GM12878 (cell line): ENCODE results near the gene KIF22. TPM values are rescaled to one million over a fixed set of nuclear protein-coding genes. Genes with fewer than 3 reads are reported as not detected.
A peak's percentile ranks its signal among the peaks of the same experiment; 100 is the strongest.

Experiments used
- CBX5 ChIP-seq: sonication (generic); IDR thresholded peaks from 2 replicates; pipeline ENCODE4 v1.6.1; 2016; ENCODE audit warnings: low read depth, moderate library complexity, mild to moderate bottlenecking, inconsistent platforms
- EED ChIP-seq: sonication (generic); IDR thresholded peaks from 2 replicates; pipeline ENCODE4 v1.6.1; 2016; ENCODE audit warnings: antibody characterized with exemption, low read depth
- ETV6 ChIP-seq, 2 experiments: fragments of 450-650 bp in 1 of 2; IDR thresholded peaks in 1 of 2; conservative IDR thresholded peaks in 1 of 2; 2 replicates each; pipeline ENCODE4 v1.6.1; 2014; ENCODE audit warnings: antibody characterized with exemption in 1 of 2, borderline replicate concordance in 1 of 2, low read depth in 1 of 2, mild to moderate bottlenecking in 1 of 2, moderate library complexity in 1 of 2
- HCFC1 ChIP-seq: fragments of 150-350 bp; IDR thresholded peaks from 2 replicates; pipeline ENCODE4 v1.6.1; 2014; ENCODE audit warnings: low read length
- JUNB ChIP-seq: IDR thresholded peaks from 2 replicates; pipeline ENCODE4 v1.6.1; 2016; ENCODE audit warnings: antibody characterized with exemption, mild to moderate bottlenecking
- KAT2A ChIP-seq: conservative IDR thresholded peaks from 2 replicates; pipeline ENCODE4 v1.6.1; 2011; ENCODE audit warnings: low read depth, low read length; ENCODE audit not compliant: control insufficient read depth
- MAX ChIP-seq: IDR thresholded peaks from 2 replicates; pipeline ENCODE4 v1.6.1; 2012; ENCODE audit warnings: low read depth, low read length, improper control_type of control experiment
- MTA3 ChIP-seq: IDR thresholded peaks from 2 replicates; pipeline ENCODE4 v1.6.1; 2012; ENCODE audit warnings: low read length, inconsistent platforms, borderline replicate concordance
- NFXL1 ChIP-seq: fragments of 450-650 bp; IDR thresholded peaks from 2 replicates; pipeline ENCODE4 v1.6.1; 2017; ENCODE audit warnings: antibody characterized with exemption, mild to moderate bottlenecking, borderline replicate concordance
- NKRF ChIP-seq: fragments of 450-650 bp; conservative IDR thresholded peaks from 2 replicates; pipeline ENCODE4 v1.6.1; 2017; ENCODE audit warnings: mild to moderate bottlenecking, moderate library complexity
- NR2C2 ChIP-seq: IDR thresholded peaks from 2 replicates; pipeline ENCODE4 v1.6.1; 2011; ENCODE audit warnings: borderline replicate concordance, low read depth; ENCODE audit not compliant: control insufficient read depth, insufficient read length
- POLR2A ChIP-seq: IDR thresholded peaks from 2 replicates; pipeline ENCODE4 v1.6.1; 2011; ENCODE audit warnings: low read depth, mild to moderate bottlenecking, low read length
- POLR2AphosphoS5 ChIP-seq: IDR thresholded peaks from 2 replicates; pipeline ENCODE4 v1.6.1; 2011; ENCODE audit warnings: mild to moderate bottlenecking, low read length, inconsistent platforms
- RELA ChIP-seq: fragments of 450-650 bp; IDR thresholded peaks from 2 replicates; pipeline ENCODE4 v1.8.0; 2014; ENCODE audit warnings: borderline replicate concordance; ENCODE audit not compliant: partially characterized antibody
- RELB ChIP-seq: fragments of 450-650 bp; IDR thresholded peaks from 2 replicates; pipeline ENCODE4 v1.6.1; 2017; ENCODE audit warnings: low read depth, mild to moderate bottlenecking, moderate library complexity
- RFX5 ChIP-seq: IDR thresholded peaks from 2 replicates; pipeline ENCODE4 v1.6.1; 2011; ENCODE audit warnings: low read depth, low read length, improper control_type of control experiment
- SPI1 ChIP-seq: IDR thresholded peaks from 2 replicates; pipeline ENCODE4 v1.6.1; 2011; ENCODE audit warnings: low read depth, mild to moderate bottlenecking, low read length, moderate library complexity, borderline replicate concordance; ENCODE audit not compliant: insufficient read depth
- STAT1 ChIP-seq: fragments of 450-650 bp; conservative IDR thresholded peaks from 2 replicates; pipeline ENCODE4 v1.6.1; 2014; ENCODE audit warnings: antibody characterized with exemption, mild to moderate bottlenecking
- STAT3 ChIP-seq: IDR thresholded peaks from 2 replicates; pipeline ENCODE4 v1.6.1; 2011; ENCODE audit warnings: low read depth, low read length, improper control_type of control experiment
- ZBTB40 ChIP-seq: fragments of 450-650 bp; IDR thresholded peaks from 2 replicates; pipeline ENCODE4 v1.6.1; 2016; ENCODE audit warnings: mild to moderate bottlenecking, moderate library complexity, borderline replicate concordance
- ZNF384 ChIP-seq: IDR thresholded peaks from 2 replicates; pipeline ENCODE4 v1.6.1; 2012; ENCODE audit warnings: low read depth, mild to moderate bottlenecking, low read length, improper control_type of control experiment, borderline replicate concordance
- polyA plus RNA-seq, 11 experiments: library from polyadenylated mRNA; depleted of rRNA in 4 of 11; unstranded in 6 of 11; stranded (reverse) in 5 of 11; fragments of >200 nt; fragmentation: Nextera tagmentation in 4 of 11; fragmentation: Illumina TruSeq in 1 of 11; extraction: Ambion mirVana in 4 of 11; extraction: Trizol in 1 of 11; gene quantifications; 1 replicate in 1 of 11; 2 replicates in 10 of 11; pipeline versions ENCODE4 v1.2.1 to v1.2.3, GENCODE V29; 2011 to 2016; ENCODE audit warnings: inconsistent platforms in 2 of 11, missing spikeins in 2 of 11, low read depth in 1 of 11
- total RNA-seq, 4 experiments: library from RNA; depleted of rRNA in 3 of 4; stranded (reverse); fragments of >200 nt in 3 of 4; fragmentation: Illumina TruSeq in 1 of 4; extraction: Trizol in 1 of 4; gene quantifications; 2 replicates each; pipeline versions ENCODE4 v1.2.1 to v1.2.3, GENCODE V29; 2013 to 2021

Gene KIF22
- total and polyA plus RNA-seq, 10 of the 15 experiments (the other 5 are each of a cell fraction or from before 2014, with no cell fraction given) = 7.6 to 158 (median 132) TPM

GRCh38 chr16:29820271-29820701, 29.7 kb downstream of the KIF22 start, which contains the start of gene MVP (continued):
- TF ChIP-seq NR2C2 (no peak), ZBTB40 (no peak; the same call in 1 of the 2 replicates), KAT2A (no peak), CBX5 (no peak), NKRF (peak; percentile 53; the same call in 1 of the 2 replicates), SPI1 (peak; percentile 65; the same call in 1 of the 2 replicates), RELB (peak; percentile 64), STAT3 (peak; percentile 74; the same call in 1 of the 2 replicates), ETV6 (conservative IDR thresholded peaks at IDR 0.05 in 1 of 2, IDR thresholded peaks at IDR 0.05 in 1 of 2; ENCODE audit: borderline replicate concordance in 1 of 2, low read depth in 1 of 2) (no peak), ZNF384 (no peak), RFX5 (no peak), MTA3 (no peak), POLR2AphosphoS5 (peak; percentile 48; the same call in 1 of the 2 replicates), RELA (no peak), JUNB (no peak), EED (peak; percentile 25; the same call in 1 of the 2 replicates), POLR2A (peak; percentile 32; the same call in 1 of the 2 replicates), HCFC1 (no peak), NFXL1 (no peak), STAT1 (no peak), MAX (no peak)
- TF ChIP-seq, all 136 proteins: peak for 14
